Tibial nerve (tissue), 4 donors: ENCODE results near the gene PPFIBP1. TPM values are rescaled to one million over a fixed set of nuclear protein-coding genes. Genes with fewer than 3 reads are reported as not detected.
"Not testable (repeated sequence)": the region's sequence is repeated elsewhere in the genome, so short reads cannot be mapped to it uniquely, and the experiment has no call there.

Experiments used
- DNase-seq, 2 donors: peaks; one replicate each; pipeline ENCODE4 v3.0.0-alpha.2; 2019; ENCODE audit warnings: low spot score in 2 of 2
- H3K27ac ChIP-seq, 4 donors: fragments of 200-600 bp; sonication (generic) in 3 of 4; one replicate each; pipeline ENCODE4 v1.5.1; 2017 to 2019; ENCODE audit warnings: mild to moderate bottlenecking in 1 of 4
- H3K27me3 ChIP-seq, 2 donors: fragments of 200-600 bp; sonication (generic) in 1 of 2; one replicate each; pipeline versions ENCODE4 v1.5.1 to v1.6.0; 2017 to 2019
- H3K36me3 ChIP-seq, 3 donors: fragments of 200-600 bp; sonication (generic); one replicate each; pipeline ENCODE4 v1.5.1; 2018 to 2019
- H3K4me1 ChIP-seq, 4 donors: fragments of 200-600 bp; sonication (generic) in 3 of 4; one replicate each; pipeline ENCODE4 v1.5.1; 2017 to 2019
- H3K4me3 ChIP-seq, 4 donors: fragments of 200-600 bp; sonication (generic) in 3 of 4; one replicate each; pipeline ENCODE4 v1.5.1; 2017 to 2019; ENCODE audit warnings: mild to moderate bottlenecking in 1 of 4, moderate library complexity in 1 of 4
- H3K9me3 ChIP-seq, 4 donors: fragments of 200-600 bp; sonication (generic) in 3 of 4; one replicate each; pipeline ENCODE4 v1.5.1; 2017 to 2019
- EP300 ChIP-seq, 2 donors: sonication (generic); formaldehyde crosslinking; IDR thresholded peaks; one replicate each; pipeline ENCODE4 v1.6.1; 2017; ENCODE audit warnings: antibody characterized with exemption in 2 of 2, mild to moderate bottlenecking in 1 of 2
- POLR2A ChIP-seq, 2 donors: fragments of 450-650 bp; IDR thresholded peaks; one replicate each; pipeline ENCODE4 v1.6.1; 2017; ENCODE audit warnings: antibody characterized with exemption in 2 of 2, mild to moderate bottlenecking in 2 of 2, moderate library complexity in 2 of 2
- WGBS, 2 donors: methylation state at CpG; one replicate each; pipeline ENCODE4 v1.1.5; 2018; 5-methylcytosine and 5-hydroxymethylcytosine counted together
- total RNA-seq, 4 donors: library from RNA; depleted of rRNA; stranded (reverse); fragments of >200 nt; gene quantifications; one replicate each; pipeline ENCODE4 v1.1.0, GENCODE V29; 2016
- TF ChIP-seq, protein P1 (sequence below), 5 experiments: fragments of 200-600 bp in 3 of 5; fragments of 450-650 bp in 2 of 5; sonication (generic) in 3 of 5; IDR thresholded peaks; one replicate each; pipeline ENCODE4 v1.5.1; 2016 to 2019; ENCODE audit warnings: antibody characterized with exemption in 5 of 5, mild to moderate bottlenecking in 3 of 5, moderate library complexity in 2 of 5

The PPFIBP1 gene
- total RNA-seq, 4 donors from 2014 or later, result 56.9 to 110 (median 72.5) TPM

DNA sequence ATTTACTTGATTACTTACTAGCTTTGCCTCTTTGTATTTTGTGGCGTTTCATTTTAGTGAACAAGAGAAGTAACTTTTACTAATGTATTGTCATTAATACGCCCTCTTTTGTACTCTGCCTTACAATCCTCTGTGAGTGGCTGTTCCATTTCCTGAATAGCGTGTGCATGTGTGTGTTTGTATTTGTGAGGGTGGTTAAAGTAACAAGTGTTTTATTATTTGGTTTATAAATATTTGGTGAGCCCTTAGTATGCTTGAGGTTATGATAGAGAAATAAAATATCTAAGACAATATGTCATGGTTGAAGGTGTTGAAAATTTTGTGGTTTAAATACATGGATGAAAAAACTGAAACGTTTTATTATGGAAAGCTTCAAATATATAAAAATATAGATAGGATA, 100.6 kb downstream of the PPFIBP1 start:
- no peak for DNase-seq
- Histone ChIP-seq H3K4me1 (peaks cover 0 to 21% (median 0%) of the 10 kb centered on the region in 4 donors), H3K27me3 (no peaks in the 10 kb centered on the region), H3K27ac (no peak overlapping the region), H3K9me3 (no peaks in the 10 kb centered on the region), H3K4me3 (no peak overlapping the region), H3K36me3 (no peaks in the 10 kb centered on the region)
- 45 to 55% methylated on average over 4 of the region's 4 CpGs for WGBS, 2 donors
- TF ChIP-seq, protein P1, sequence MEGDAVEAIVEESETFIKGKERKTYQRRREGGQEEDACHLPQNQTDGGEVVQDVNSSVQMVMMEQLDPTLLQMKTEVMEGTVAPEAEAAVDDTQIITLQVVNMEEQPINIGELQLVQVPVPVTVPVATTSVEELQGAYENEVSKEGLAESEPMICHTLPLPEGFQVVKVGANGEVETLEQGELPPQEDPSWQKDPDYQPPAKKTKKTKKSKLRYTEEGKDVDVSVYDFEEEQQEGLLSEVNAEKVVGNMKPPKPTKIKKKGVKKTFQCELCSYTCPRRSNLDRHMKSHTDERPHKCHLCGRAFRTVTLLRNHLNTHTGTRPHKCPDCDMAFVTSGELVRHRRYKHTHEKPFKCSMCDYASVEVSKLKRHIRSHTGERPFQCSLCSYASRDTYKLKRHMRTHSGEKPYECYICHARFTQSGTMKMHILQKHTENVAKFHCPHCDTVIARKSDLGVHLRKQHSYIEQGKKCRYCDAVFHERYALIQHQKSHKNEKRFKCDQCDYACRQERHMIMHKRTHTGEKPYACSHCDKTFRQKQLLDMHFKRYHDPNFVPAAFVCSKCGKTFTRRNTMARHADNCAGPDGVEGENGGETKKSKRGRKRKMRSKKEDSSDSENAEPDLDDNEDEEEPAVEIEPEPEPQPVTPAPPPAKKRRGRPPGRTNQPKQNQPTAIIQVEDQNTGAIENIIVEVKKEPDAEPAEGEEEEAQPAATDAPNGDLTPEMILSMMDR (IDR thresholded peaks at IDR 0.05), result no peak
- TF ChIP-seq POLR2A (IDR thresholded peaks at IDR 0.05) (no peak), EP300 (IDR thresholded peaks at IDR 0.05) (no peak)

DNA sequence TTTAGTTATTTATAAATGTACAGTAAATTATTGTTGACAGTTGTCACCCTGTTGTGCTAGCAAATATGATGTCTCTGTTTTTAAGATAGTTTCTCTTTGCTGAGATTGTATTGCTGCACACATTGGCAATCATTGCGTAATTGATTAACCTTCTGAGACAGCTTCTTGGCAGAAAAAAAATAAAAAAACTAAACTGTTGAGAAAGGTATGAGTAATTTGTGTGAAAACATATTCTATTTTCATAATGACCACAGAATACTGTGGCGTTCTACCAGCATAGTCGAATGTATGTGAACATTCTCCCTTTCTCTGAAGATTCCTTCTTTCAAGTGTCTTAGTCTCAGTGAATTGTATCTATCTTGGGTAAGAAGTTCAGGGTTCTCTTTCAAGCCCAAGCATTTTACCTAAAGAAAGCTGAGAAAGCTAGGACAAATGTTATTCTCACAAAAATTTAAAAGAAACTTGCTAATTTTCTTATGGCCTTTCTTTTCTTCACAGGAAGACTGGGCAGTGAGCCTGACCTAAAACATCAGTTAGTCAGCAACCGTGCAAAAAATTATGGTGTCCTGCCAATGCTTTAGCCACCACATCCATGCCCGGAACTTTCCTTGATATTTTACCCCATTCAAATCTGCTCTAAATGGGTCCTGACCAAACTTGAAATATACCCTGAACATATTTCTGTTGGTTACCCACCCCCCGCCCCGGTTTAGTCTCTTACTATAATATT, 103.3 kb downstream of the PPFIBP1 start:
- Histone ChIP-seq H3K36me3 (no peaks in the 10 kb centered on the region), H3K9me3 (no peaks in the 10 kb centered on the region), H3K27ac (peak overlapping the region in 2 of 4 donors; percentile 42 to 50), H3K4me1 (peaks cover 0 to 28% (median 0%) of the 10 kb centered on the region in 4 donors), H3K27me3 (no peaks in the 10 kb centered on the region), H3K4me3 (no peak overlapping the region)
- TF ChIP-seq POLR2A (IDR thresholded peaks at IDR 0.05), result no peak
- no peak for TF ChIP-seq EP300 (IDR thresholded peaks at IDR 0.05)
- TF ChIP-seq, protein P1 (IDR thresholded peaks at IDR 0.05), result no peak
- DNase-seq, result peak in 1 of 2 donors; percentile 32
- WGBS, 2 donors, result 61 to 74% methylated on average over 7 of the region's 7 CpGs

DNA sequence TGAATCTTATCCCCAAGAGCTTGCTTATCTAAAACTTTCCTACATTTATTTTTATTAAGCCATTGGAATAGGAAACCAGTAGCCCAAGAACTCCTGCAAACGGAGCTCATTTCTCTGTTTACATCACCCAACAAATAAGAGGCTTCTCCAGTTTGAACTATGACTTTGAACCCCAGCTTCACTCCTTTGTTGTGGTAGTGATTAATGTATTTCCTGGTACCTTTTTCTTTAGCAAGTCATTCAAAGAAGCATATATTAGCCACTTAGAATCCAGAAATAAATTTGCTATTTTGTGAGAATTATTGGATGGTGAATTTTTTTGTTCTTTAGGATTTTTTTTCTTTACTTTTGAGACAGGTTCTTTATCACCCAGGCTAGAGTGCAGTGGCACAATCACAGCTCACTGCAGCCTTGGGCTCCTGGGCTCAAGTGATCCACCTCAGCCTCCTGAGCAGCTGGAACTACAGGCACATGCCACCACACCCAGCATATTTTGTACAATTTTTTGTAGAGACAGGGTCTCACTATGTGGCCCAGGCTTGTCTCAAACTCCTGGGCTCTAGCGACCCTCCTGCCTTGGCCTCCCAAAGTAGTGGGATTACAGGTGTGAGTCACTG, 104.0 kb downstream of the PPFIBP1 start:
- not testable (repeated sequence) for DNase-seq, H3K4me3 ChIP-seq, H3K27me3 ChIP-seq, H3K9me3 ChIP-seq, H3K36me3 ChIP-seq
- H3K4me1 ChIP-seq, result peaks cover 0 to 33% (median 0%) of the 10 kb centered on the region in 4 donors
- peak overlapping the region in 1 of 4 donors; percentile 42 for H3K27ac ChIP-seq
- 61 to 63% methylated on average over 2 of the region's 2 CpGs for WGBS, 2 donors

DNA sequence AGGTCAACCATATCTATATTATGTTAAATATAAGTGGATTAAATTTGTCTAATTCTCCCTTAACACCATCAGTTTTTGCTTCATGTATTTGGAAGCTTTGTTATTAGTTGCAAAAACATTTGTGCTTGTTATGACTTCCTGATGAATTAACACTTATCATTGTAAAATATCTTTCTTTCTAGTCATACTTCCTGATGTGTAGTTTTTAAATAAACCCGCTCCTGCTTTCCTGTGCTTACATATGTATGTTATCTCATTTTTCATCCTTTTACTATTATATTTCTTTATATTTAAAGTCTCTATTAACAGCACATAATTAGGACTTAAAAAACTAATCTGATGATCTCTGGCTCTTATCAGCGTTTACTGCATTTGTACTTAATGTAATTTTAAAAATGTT, 106.2 kb downstream of the PPFIBP1 start:
- DNase-seq, H3K4me3 ChIP-seq, H3K27ac ChIP-seq, H3K9me3 ChIP-seq, H3K36me3 ChIP-seq, H3K27me3 ChIP-seq: not testable (repeated sequence)
- WGBS, 2 donors, result 89 to 90% methylated on average over 2 of the region's 2 CpGs
- peaks cover 0 to 30% (median 0%) of the 10 kb centered on the region in 4 donors for H3K4me1 ChIP-seq

DNA sequence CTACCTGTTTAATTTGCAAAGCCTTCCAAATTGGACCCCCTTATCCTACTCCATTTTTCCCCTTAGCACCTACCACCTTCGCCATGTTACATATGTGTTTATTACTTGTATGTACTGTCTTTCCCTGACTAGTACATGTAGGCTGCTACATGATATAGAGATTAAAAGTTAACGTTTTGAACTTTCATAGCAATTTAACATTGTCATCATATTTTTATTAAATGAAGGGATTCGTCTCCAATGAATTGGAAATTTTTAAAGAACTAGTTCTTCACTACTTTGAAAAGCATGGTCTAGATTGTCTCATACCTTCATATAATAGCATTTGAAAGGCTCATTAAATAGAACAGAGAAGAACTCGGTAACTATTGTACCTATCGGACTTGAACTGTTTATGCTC, 107.4 kb downstream of the PPFIBP1 start:
- no peak for DNase-seq
- H3K27ac ChIP-seq, result no peak overlapping the region
- peaks cover 0 to 36% (median 0%) of the 10 kb centered on the region in 4 donors for H3K4me1 ChIP-seq
- TF ChIP-seq EP300 (IDR thresholded peaks at IDR 0.05) (no peak), POLR2A (IDR thresholded peaks at IDR 0.05) (no peak)
- TF ChIP-seq, protein P1 (IDR thresholded peaks at IDR 0.05), result no peak
- no peak overlapping the region for H3K4me3 ChIP-seq
- WGBS, 2 donors, result 91% methylated on average over 5 of the region's 5 CpGs
- H3K27me3 ChIP-seq, result no peaks in the 10 kb centered on the region
- no peaks in the 10 kb centered on the region for H3K9me3 ChIP-seq
- H3K36me3 ChIP-seq, result peaks cover 0 to 9% (median 0%) of the 10 kb centered on the region in 3 donors

DNA sequence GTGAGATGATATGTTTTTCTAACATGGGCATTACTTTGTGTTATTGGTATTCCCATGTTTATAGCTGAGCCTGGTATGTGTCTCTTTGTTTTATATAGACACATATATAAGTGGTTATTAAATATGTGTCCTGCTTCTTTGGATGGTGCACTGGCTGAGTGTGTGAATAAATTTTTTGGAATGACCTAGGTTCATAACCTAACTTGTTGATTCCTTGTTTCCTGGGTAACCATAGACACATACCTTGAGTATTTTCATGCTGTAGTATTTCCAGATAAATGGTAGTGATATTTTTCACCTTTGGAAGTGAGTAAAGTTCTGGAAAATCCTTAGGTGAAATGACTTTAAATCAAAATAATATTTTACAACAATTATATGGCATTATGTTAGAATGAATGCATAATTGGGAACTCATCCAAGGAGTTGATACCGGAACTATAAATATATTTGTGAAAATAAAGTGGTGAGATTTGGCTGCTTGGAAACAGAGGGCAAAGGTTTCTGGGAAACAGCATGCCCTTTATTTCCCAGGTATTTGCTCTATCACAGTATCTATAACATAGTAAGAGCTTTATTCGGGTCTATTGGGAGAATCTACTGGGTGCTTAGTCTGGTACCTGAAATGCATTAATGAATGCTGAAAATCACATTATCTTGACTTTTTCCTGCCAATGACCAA, 107.9 kb downstream of the PPFIBP1 start:
- Histone ChIP-seq H3K27ac (no peak overlapping the region), H3K4me1 (peaks cover 0 to 30% (median 0%) of the 10 kb centered on the region in 4 donors), H3K4me3 (no peak overlapping the region), H3K9me3 (no peaks in the 10 kb centered on the region), H3K27me3 (no peaks in the 10 kb centered on the region), H3K36me3 (peaks cover 0 to 9% (median 0%) of the 10 kb centered on the region in 3 donors)
- no peak for DNase-seq
- TF ChIP-seq EP300 (IDR thresholded peaks at IDR 0.05) (no peak), POLR2A (IDR thresholded peaks at IDR 0.05) (no peak)
- TF ChIP-seq, protein P1 (IDR thresholded peaks at IDR 0.05), result no peak
- WGBS, 2 donors, result 33 to 38% methylated on average over 2 of the region's 2 CpGs
